ENCODE measurements around the gene VPS72.

Gene VPS72

DNA sequence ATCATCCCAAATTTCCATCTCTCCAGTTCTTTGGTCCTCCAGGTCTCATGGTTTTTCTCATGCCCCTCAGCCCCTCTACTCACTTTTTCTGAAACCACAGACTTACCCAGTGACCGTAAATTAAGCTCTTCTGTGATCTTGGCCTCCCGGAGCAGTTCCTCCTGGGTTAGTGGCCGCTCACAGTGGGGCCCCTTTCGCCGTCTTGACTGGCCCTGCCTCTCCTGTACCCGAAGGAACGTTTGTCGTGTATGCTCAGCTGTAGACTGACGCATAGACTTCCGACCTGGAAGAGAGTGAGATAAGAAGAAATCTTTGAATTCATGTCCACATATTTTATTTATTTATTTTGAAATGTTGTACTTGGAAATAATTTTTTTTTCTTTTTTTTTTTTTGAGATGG is 5.8 kb downstream of the VPS72 start:
- DNase-seq (ENCODE audit: low spot score): no peak

DNA sequence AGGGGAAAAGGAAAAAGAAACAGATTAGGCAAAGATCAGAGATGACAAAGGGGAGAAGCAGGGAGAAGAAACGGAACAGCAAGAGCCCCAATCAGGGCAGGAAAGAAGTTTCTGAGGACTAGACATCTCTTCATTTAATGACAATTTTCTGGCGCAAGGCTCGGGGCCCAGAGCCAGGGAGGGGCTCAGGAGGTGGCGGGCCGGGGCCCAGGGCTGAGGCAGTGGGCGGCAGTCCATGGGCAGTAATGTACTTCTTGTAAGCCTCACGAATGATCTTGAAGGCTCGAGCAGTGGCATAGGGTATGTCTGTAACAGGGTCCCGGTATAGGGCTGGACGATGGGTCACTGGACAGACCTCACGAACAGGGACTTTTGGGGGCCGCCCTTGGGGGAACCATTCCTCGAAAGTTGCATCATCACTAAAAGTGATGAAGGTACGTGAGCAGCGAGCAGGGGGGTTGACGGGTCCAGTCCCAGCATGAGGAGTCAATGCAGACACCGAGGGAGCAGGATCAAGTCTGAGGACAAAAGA is 13.4 kb downstream of the VPS72 start:
- no peak for DNase-seq (ENCODE audit: low spot score)

DNA sequence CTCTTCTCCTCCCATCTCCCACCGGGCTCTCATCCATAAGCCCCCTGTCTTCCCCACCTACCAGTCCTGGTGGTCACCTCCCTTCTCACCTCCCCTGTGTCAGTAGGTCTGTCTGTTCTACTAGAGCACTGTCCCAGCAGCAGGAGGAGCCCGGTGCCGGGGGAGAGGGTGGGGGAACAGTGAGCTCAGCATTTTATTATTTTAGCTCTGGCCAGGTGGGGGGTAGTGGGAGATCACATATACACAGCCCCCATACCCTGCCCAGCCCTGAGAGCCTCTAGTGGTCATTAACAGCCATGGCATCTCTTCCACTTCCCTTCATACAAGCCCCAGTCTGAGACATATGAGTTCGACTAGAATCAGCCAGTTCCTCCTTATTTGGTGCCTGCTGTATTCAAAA is 14.1 kb downstream of the VPS72 start, which contains the start of gene TMOD4:
TMOD4 (minus strand) TSS at position 119 of the 400 bp plus-strand sequence. CDS start 1,106 bp downstream, outside the sequence.
- DNase-seq (ENCODE audit: low spot score): no peak

DNA sequence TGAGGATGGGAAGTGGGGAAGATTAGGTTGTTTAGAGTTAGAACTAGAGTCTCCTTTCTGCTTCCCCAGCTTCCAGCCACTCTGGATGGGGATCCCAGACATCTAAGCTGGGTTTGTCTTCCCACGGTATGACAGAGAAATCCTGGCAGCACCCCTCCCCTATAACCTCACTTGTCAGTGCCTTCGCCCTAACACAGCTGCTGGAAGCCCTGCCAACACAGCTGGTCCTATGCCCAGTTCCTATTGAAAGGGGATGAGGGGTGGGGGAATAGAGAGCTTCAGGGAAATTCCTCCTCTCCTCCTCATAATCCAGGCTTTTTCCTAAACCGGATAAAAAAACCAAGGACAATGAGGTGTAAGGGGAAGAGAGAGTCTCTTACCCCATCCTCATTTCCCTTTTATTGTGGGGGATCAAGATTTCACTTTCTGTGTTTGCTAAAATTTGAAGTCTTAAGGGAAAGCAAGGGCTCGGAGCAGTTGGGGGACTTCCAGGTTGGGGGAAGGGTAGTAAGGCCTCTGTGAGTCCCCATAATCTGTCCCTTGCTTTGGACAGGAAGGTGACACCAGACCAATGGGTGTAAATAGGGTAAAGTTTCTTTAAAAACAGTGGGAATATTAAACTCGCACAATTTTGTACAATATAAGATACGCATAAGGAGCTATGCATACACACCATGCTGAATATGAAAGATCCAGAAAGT is 14.8 kb downstream of the VPS72 start:
- no peak for DNase-seq (ENCODE audit: low spot score)

DNA sequence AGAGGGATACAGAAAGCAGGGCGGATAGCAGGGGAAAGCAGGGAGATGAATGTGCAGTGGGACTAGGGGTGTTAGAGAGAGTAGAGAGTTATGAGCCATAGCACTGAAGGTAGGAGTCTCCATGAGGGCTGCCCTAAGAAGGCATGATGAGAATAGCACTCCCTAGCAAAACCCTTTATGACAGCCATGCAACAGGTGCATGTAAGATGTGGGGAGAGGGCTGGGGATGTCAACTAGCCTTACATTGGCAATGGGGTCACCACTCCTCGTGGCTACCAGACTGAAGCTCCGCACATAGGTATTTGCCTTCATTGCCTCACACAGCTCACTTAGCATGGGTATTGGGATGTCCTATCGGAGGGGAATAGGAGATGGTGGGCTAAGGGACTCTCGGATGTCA is 18.8 kb downstream of the VPS72 start:
- DNase-seq (ENCODE audit: low spot score): no peak

DNA sequence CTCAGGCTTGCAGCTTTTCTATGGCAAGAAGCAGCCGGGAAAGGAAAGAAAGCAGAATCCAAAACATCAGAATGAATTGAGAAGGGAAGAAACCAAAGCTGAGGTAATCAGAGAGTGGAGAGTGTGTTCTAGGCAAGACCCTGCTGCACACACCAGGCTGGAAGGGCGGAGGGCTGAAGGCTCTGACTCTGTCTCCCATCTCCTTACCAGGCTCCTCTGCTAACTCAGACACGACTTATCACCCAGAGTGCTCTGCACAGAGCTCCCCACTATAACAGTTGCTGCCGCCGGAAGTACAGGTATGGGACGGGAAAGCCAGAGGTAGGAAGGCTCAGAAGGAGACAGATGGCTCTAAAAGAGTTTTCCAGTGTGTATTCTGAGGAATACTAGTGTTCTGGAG is 22.9 kb downstream of the VPS72 start:
- DNase-seq (ENCODE audit: low spot score): no peak

DNA sequence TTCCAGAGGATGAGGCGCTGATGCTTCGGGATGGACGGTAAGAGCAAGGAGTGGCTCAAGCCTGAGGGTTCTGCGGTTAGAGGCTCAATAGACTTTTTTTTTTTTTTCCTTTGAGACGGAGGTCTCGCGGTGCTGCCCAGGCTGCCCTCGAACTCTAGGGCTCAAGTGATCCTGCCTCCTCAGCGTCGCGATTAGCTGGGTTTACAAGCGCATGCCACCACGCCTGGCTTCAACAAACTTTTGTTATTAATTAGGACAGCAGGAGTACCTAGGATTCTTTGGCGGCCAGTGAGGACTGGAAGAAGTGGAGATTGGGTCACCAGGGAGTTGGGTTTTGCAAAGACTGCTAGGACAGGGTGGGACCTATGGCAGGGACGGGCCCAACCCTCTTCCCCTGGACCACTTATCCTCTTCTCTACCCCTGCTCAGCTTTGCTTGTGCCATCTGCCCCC is 23.5 kb downstream of the VPS72 start:
- no peak for DNase-seq (ENCODE audit: low spot score)

DNA sequence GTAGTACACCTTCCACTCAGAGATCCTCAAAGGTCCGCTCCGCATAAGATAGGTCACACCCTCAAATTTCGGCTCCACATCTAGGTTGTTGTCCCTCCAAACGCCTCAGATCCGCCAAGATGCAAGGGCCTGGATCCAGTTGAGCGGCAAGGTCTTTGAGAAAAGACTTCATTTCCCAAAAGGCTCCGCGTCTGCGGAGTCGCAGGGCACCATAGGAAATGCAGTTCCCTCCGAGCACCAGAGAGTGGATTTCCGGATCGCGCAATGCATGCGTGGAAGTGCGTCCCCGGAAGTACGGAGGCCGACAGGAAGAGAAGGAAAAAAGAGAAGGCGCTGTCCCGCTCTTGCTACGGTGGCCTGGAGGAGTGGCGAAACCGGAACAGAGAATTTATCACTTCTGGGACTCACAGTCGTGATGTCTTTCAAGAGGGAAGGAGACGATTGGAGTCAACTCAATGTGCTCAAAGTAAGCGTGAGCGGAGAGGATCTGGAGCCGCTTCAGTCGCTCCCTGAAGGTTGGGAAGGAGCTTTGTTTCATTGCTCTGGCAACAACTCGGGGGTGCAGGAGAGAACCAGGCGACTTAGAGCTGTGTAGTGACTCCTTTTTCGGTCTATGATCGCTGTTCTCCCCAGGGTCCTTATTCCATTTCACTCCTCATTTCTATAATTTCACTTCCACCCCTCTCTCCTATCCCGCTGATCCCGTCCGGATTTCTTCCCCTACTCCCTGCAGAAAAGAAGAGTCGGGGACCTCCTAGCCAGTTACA is 24.1 kb downstream of the VPS72 start, which contains the start of the genes LYSMD1 and SCNM1:
LYSMD1 (minus strand) TSS at position 165 of the 767 bp plus-strand sequence. CDS start 644 bp downstream, outside the sequence.
SCNM1 (plus strand) TSS at position 407 of the 767 bp plus-strand sequence; CDS start at position 416, 9 bp downstream.
- DNase-seq (ENCODE audit: low spot score): peak; percentile 97

DNA sequence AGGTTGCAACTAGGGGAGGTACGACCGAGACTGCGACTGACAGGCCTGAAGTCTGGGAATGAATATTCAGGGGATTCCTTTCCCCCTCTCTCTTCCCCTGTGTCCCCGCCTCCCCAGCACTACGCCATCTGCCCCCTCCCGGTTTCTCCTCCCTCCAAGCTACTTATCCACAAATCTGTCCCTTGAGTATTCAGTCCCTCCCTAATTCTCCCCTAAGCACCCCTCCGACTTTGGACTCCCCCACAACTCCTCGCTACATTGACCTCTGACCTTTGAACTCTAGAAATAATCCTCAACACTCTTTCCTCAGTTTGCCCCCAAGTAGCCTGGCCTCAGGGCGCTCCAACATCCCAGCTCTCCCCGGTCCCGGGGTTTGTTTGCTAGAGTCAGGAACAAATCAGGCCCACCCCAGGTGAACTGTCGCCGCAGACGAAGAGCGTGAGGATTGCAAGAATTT is 24.7 kb downstream of the VPS72 start:
- DNase-seq (ENCODE audit: low spot score): peak; percentile 75

DNA sequence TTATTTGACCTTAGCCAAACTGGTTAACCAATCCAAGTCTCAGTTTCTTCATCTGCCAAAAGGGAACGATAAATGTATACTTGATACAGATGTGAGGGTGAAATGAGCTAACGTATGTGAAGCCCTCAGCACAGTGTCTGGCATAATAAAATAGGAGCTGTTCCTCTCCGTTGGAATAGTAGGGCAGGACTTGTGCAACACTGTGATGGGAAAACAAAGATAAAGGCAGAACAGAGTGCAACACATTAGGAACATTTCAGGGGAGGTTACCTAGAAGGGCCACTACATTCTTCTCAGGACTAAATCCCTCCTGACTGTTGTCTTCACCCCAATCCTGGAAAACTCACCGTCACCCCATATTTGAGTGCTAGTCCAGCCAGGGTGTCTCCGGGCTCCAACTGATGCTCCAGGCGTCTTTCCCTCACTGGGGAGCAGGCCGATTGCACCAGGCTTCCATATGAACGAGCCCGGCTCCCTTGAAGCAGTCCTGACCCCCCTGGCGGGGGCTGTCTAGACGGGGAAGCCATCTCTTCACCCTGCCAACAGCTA is 25.2 kb downstream of the VPS72 start:
- no peak for DNase-seq (ENCODE audit: low spot score)

DNA sequence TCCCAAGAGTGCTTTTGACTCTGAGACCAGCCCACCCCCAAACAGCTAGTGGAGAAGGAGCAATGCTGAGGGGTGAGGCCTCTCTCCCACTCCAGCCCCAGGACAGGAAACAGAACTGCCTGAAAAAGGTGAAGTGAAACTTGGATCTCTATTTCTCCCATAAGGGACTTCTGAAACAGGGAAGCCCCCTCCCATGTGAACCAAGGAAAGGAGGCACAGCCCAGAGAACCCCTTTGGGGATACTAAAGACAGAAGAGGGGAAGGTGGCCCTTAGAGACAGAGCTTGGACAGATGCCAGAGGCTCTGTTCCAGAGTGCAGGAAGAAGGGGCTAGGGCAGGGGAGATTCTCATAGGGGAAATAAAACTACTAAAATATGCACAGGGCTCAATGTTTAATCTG is 30.6 kb downstream of the VPS72 start:
- no peak for DNase-seq (ENCODE audit: low spot score)

DNA sequence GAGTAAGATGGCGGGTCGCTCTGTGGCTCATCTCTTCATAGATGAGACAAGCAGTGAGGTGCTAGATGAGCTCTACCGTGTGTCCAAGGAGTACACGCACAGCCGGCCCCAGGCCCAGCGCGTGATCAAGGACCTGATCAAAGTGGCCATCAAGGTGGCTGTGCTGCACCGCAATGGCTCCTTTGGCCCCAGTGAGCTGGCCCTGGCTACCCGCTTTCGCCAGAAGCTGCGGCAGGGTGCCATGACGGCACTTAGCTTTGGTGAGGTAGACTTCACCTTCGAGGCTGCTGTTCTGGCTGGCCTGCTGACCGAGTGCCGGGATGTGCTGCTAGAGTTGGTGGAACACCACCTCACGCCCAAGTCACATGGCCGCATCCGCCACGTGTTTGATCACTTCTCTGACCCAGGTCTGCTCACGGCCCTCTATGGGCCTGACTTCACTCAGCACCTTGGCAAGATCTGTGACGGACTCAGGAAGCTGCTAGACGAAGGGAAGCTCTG is 31.2 kb downstream of the VPS72 start:
- DNase-seq (ENCODE audit: low spot score): no peak

DNA sequence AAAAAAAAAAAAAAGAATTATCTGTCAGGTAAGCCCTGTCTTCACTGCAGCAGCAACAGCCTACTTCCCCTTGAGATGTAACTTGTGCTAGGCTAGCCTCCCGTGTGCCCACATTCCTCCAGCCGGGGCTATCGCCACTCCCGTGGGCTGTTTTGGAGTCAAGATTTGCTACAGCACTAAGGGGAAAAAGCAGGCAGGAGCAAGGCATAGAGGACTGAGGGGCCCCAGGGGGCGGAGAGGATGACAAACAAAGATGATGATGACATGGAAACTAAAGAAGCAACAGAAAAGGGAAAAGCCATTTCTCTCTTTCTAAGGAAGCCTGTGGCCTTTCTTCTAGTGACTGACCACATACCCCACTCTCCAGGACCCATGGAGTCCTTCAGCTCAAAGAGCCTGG is 31.7 kb downstream of the VPS72 start:
- no peak for DNase-seq (ENCODE audit: low spot score)

DNA sequence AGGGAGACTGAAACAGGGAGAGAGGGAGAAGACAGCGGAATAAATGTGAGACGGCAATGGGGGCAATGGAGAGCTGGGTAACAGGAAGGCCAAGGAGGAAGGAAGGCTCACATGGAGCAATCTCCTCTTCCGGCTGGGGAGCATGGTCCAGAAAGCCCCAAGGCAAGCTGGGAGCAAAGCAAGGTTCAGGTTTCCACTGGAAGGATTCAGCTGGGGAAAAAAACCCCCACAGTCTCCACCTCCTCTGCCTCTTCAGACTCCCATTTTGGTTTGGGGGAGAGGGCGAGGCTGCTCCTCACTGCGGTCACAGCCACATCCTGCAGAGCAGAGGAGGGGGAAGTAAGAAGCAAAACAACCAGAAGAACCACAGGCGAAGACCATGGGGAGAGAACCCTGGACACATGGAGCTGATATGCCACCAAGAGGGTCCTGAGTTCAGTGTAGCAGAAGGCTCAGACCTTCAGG is 32.9 kb downstream of the VPS72 start:
- no peak for DNase-seq (ENCODE audit: low spot score)

DNA sequence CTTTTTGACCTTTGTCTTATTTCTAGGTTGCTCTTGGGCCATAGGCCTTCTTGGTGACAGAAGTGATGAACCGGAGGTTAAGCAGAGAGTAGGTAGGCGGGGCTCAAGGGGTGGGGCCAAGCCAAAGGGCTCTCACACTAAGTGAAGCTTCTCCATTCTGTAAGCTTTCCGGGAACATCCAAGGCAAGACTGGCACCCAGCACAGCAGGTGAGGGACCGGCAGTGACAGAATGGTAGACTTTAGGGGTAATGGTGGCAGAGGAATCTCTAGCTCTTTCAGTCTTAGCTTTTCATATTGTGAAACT is 33.5 kb downstream of the VPS72 start, which contains the start of gene TNFAIP8L2:
TNFAIP8L2 (plus strand) TSS at position 135 of the 305 bp plus-strand sequence. CDS start 2,049 bp downstream, outside the sequence.
- DNase-seq (ENCODE audit: low spot score): no peak

DNA sequence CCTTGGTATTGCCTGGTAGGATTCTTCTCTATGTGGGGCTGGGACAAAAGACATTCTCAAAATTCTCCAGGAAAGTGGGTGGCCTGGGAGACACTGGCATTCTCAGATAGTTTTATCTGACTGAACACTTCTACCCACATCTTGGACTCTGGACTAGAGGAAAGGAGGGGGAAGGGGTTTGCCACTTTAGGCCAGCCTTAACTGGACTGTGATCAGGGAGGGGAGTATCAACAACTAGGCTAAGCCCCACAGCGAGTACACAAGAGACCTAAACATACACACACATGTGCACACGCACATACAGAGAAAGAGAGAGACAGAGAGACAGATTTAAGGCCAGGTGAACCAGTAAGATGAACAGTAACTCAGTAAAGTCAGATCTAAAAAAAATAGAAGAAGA is 42.3 kb downstream of the VPS72 start:
- DNase-seq (ENCODE audit: low spot score): no peak

DNA sequence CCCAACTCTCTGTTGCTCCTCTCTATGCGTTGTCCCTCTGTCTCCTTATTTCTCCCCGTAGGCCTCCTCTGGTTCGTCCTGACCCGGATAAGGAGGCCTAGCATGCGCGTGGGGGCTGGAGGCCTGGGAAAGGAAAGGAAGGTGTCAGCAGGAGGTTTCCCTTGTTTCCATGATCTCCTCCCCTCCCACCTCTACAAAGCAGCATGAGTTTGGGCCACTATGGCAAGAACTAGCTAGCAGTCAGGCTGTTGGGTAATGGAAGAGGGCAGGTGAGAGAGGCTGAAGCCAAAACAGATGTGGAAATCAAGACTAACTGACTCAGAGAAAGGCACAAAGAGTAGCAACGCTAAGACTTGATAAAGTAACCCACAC is 42.9 kb downstream of the VPS72 start:
- no peak for DNase-seq (ENCODE audit: low spot score)

DNA sequence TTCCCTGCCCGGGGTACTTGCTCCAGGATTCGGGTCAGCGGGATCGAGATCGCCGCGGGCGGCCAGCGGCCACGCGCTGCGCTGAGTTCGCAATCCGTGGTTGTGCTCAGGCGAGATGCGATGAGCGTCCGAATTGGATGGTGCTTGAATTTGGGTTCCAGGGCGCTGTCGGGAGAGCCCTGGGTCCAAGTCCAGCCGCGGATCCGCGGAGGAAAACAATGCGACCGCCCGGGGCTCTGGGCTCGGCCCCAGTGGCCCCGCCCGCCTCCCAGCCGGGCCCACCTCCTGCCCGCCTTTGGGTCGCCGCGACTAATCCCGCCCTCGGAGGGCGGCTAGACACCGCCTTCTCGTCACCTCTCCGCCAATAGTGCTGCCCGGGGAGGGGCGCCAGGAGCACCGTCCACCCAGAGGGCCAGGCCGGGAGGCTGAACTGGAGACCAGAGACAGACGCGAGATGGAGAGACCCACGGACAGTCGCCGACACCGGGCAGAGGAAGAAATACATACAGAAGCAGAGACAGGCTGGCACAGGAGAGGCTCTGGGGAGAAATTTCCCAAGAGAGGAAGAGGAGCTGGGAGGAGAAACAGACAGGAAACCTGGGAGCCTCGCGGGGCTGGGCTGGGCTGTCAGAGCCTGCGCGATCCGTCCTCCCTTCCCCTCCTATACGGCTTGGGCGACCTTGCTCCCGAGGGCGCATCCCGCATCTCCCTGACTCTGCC is 43.4 kb downstream of the VPS72 start, which contains the start of gene SEMA6C:
SEMA6C (minus strand) TSS at position 220 of the 720 bp plus-strand sequence. CDS start 4,010 bp downstream, outside the sequence.
- peak; percentile 95 for DNase-seq (ENCODE audit: low spot score)

DNA sequence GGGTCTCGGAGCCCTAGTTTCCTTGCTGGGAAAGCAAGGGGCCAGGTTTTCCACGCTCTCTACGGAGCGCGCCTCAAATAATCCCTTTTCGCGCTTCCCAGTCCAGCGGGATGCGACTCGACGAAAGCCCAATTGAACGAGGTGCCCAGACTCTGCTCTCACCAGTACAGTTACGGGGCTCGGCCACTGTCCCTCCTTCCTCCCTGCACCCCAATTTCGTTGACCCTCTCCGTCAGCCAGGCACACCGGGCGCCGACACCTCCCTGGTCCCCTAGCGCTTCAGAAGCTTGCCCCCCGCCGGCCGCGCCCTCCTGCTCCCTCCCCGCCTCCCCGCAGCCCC is 44.0 kb downstream of the VPS72 start:
- peak; percentile 55 for DNase-seq (ENCODE audit: low spot score)

DNA sequence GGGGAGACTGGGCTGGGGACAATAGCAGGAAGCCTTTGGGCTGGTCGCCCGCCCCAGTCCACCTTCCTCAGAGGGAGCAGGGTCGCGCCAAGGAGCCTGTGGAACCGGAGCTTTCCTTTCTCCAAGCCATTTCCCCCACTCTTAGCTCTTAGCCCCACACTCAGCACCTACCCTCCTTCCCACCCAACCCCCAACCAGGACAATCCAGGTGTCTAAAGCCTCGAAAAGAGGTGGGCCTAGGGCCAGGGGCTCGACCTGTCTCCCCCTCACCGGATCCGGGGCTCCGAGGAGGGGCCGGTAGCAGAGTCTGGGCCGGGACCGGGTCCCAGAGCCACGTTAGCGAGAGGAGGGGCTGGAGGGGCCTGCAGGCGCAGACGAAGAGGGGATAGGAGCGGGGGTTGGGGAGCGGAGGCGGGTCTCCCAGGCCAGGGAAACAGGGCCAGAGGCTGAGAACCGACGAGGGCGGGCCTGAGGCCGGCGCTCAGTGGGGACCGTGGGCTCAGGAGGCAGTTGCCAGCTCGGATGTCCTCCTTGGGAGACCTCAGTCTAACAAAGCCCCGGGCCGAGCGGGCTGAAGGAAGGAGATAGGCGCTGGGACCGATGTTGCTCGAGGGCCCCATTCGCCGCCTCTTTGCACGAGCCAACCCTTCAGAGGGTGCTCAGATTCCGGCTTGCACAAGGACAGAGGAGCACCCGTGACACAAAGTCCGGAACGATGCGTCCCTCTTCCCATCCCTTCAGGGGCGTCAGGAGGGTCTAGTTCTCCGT is 44.5 kb downstream of the VPS72 start:
- DNase-seq (ENCODE audit: low spot score): peak; percentile 64

All from ecto neural progenitor cell (in vitro differentiated cells).